Limb (tissue), 2 donors: ENCODE results near the gene NPTXR.

Experiments used
- DNase-seq, 2 donors: peaks; one replicate each; pipeline ENCODE4 v3.0.0-alpha.2; 2016; ENCODE audit errors: extremely low spot score in 2 of 2

Gene NPTXR

GRCh38 chr22:38843657-38844314 lies at the start of gene NPTXR:
Gene NPTXR, minus strand, starts transcription at chr22:38844028.
- DNase-seq, result peak; percentile 57 to 78

GRCh38 chr22:38891256-38891655 lies 47.4 kb upstream of the NPTXR start:
- DNase-seq, result no peak

- no peak for DNase-seq
Observed at GRCh38 chr22:38890377-38890776, 46.5 kb upstream of the NPTXR start.

GRCh38 chr22:38886333-38886732 lies 42.5 kb upstream of the NPTXR start:
- DNase-seq, result no peak

GRCh38 chr22:38882972-38883622 lies 39.3 kb upstream of the NPTXR start:
- DNase-seq, result no peak

- no peak for DNase-seq
Observed at GRCh38 chr22:38881997-38882879, 38.4 kb upstream of the NPTXR start.

GRCh38 chr22:38881464-38881871 lies 37.6 kb upstream of the NPTXR start:
- DNase-seq, result peak in 1 of 2 donors; percentile 57

GRCh38 chr22:38879961-38880360 lies 36.1 kb upstream of the NPTXR start:
- DNase-seq, result no peak

GRCh38 chr22:38879108-38879729 lies 35.4 kb upstream of the NPTXR start:
- no peak for DNase-seq

GRCh38 chr22:38878001-38878400 lies 34.2 kb upstream of the NPTXR start:
- no peak for DNase-seq

GRCh38 chr22:38874529-38875222 lies 30.8 kb upstream of the NPTXR start:
- no peak for DNase-seq

- DNase-seq, result no peak
Observed at GRCh38 chr22:38873469-38874411, 29.9 kb upstream of the NPTXR start.

- DNase-seq, result peak; percentile 49 to 78
Observed at GRCh38 chr22:38872831-38873248, 29.0 kb upstream of the NPTXR start.

GRCh38 chr22:38872172-38872830 lies 28.5 kb upstream of the NPTXR start, which contains the start of gene CBX6:
Gene CBX6, minus strand, starts transcription at chr22:38872216. Its CDS starts 26 bp downstream, at chr22:38872190.
- DNase-seq, result peak; percentile 96 to 99

- peak in 1 of 2 donors; percentile 77 for DNase-seq
Observed at GRCh38 chr22:38871360-38872171, 27.7 kb upstream of the NPTXR start.

GRCh38 chr22:38870791-38871359 lies 27.0 kb upstream of the NPTXR start:
- no peak for DNase-seq

GRCh38 chr22:38870312-38870741 lies 26.5 kb upstream of the NPTXR start:
- peak; percentile 86 to 91 for DNase-seq

- DNase-seq, result no peak
Observed at GRCh38 chr22:38869663-38870062, 25.8 kb upstream of the NPTXR start.
